ENCODE measurements around the gene LASP1NB.

- TF ChIP-seq ZFX (IDR thresholded peaks at IDR 0.05) (no peak), CTCF (conservative IDR thresholded peaks at IDR 0.05) (no peak)
Measured at GRCh38 chr17:38914741-38915638, 10.4 kb upstream of the LASP1NB start.
